Karpas-422 (cell line): Measurements from ENCODE around the gene RHNO1. TPM values are rescaled to one million over a fixed set of nuclear protein-coding genes. Genes with fewer than 3 reads are reported as not detected.
"Not testable (repeated sequence)": the region's sequence is repeated elsewhere in the genome, so short reads cannot be mapped to it uniquely, and the experiment has no call there.

Experiments
- DNase-seq: peaks from one replicate; pipeline ENCODE4 v3.0.0-alpha.2; 2015
- H2AFZ ChIP-seq: fragments of 200-600 bp; sonication (generic); 2 replicates; pipeline ENCODE4 v1.6.1; 2014; ENCODE audit warnings: antibody characterized with exemption, low read length, mixed read lengths
- H3K27ac ChIP-seq: fragments of 200-600 bp; sonication (generic); 2 replicates; pipeline ENCODE4 v1.5.1; 2014; ENCODE audit warnings: mild to moderate bottlenecking, low read length, moderate library complexity
- H3K27me3 ChIP-seq: fragments of 200-600 bp; sonication (generic); 2 replicates; pipeline ENCODE4 v1.6.1; 2014; ENCODE audit warnings: low read length, mixed read lengths
- H3K36me3 ChIP-seq: fragments of 200-600 bp; sonication (generic); 2 replicates; pipeline ENCODE4 v1.6.1; 2014; ENCODE audit warnings: low read length, mixed read lengths; ENCODE audit not compliant: insufficient read depth
- H3K4me1 ChIP-seq: fragments of 200-600 bp; sonication (generic); 2 replicates; pipeline ENCODE4 v1.6.1; 2014; ENCODE audit warnings: mild to moderate bottlenecking, low read length, mixed read lengths
- H3K4me2 ChIP-seq: fragments of 200-600 bp; sonication (generic); 2 replicates; pipeline ENCODE4 v1.6.1; 2014; ENCODE audit warnings: low read length, low read depth, mild to moderate bottlenecking; ENCODE audit not compliant: poor library complexity, severe bottlenecking
- H3K4me3 ChIP-seq: fragments of 200-600 bp; sonication (generic); 2 replicates; pipeline ENCODE4 v1.5.1; 2014; ENCODE audit warnings: mild to moderate bottlenecking, antibody characterized with exemption, low read length, mixed read lengths
- H3K79me2 ChIP-seq: fragments of 200-600 bp; sonication (generic); 2 replicates; pipeline ENCODE4 v1.6.1; 2014; ENCODE audit warnings: mild to moderate bottlenecking, low read length, mixed read lengths
- H3K9ac ChIP-seq: fragments of 200-600 bp; sonication (generic); 2 replicates; pipeline ENCODE4 v1.6.0; 2014; ENCODE audit warnings: low read length
- H3K9me2 ChIP-seq: fragments of 200-600 bp; sonication (generic), shearing (Covaris generic); replicated peaks from 2 replicates; pipeline ENCODE4 v1.6.0; 2014; ENCODE audit warnings: mild to moderate bottlenecking, low read length, moderate library complexity; ENCODE audit not compliant: insufficient read depth
- H3K9me3 ChIP-seq: fragments of 300-700, 200-600 bp; sonication (generic); 2 replicates; pipeline ENCODE4 v1.6.1; 2014; ENCODE audit warnings: low read length, mixed read lengths
- H4K20me1 ChIP-seq: fragments of 200-600 bp; sonication (generic); 2 replicates; pipeline ENCODE4 v1.6.1; 2014; ENCODE audit warnings: mild to moderate bottlenecking, antibody characterized with exemption, low read length, low read depth; ENCODE audit not compliant: insufficient read depth
- total RNA-seq: library from RNA; depleted of rRNA; stranded (reverse); fragments of >200 nt; shearing (Covaris generic); gene quantifications from 2 replicates; pipeline ENCODE4 v1.2.3, GENCODE V29; 2014; ENCODE audit warnings: low replicate concordance

Gene RHNO1
- total RNA-seq, 1 experiment from 2014 or later = 45.6 TPM

DNA sequence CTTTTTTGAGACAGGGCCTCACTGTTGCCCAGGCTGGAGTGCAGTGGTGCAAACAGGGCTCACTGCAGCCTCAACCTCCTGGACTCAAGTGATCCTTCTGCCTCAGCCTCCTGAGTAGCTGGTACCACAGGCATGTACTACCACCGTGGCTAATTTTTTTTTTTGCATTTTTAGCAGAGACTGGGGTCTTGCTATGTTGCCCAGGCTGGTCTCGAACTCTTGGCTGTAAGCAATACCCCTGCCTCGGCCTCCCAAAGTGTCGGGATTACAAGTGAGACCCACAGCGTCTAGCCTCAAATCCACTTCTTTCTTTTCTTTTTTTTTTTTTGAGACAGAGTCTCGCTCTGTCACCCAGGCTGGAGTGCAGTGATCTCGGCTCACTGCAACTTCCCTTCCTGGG, 13.6 kb upstream of the RHNO1 start:
- not testable (repeated sequence) for H3K27me3 ChIP-seq, H3K4me2 ChIP-seq, H3K9me2 ChIP-seq, DNase-seq, H2AFZ ChIP-seq, H3K27ac ChIP-seq, H4K20me1 ChIP-seq, H3K9ac ChIP-seq, H3K4me3 ChIP-seq, H3K4me1 ChIP-seq, H3K79me2 ChIP-seq, H3K9me3 ChIP-seq
- peaks cover 34% of the 10 kb centered on the region for H3K36me3 ChIP-seq

GRCh38 chr12:2864198-2864597, 12.8 kb upstream of the RHNO1 start:
- H3K4me1 ChIP-seq = no peaks in the 10 kb centered on the region
- H3K27ac ChIP-seq = no peak overlapping the region
- H3K36me3 ChIP-seq = peaks cover 34% of the 10 kb centered on the region
- H3K9me3 ChIP-seq = no peaks in the 10 kb centered on the region
- no peaks in the 10 kb centered on the region for H3K79me2 ChIP-seq
- H2AFZ ChIP-seq = no peak overlapping the region
- no peaks in the 10 kb centered on the region for H3K27me3 ChIP-seq
- H3K4me2 ChIP-seq = no peak overlapping the region
- H3K9me2 ChIP-seq = no peaks in the 10 kb centered on the region
- no peak overlapping the region for H3K9ac ChIP-seq
- peak; percentile 36 for DNase-seq
- H3K4me3 ChIP-seq = no peak overlapping the region
- no peaks in the 10 kb centered on the region for H4K20me1 ChIP-seq

DNA sequence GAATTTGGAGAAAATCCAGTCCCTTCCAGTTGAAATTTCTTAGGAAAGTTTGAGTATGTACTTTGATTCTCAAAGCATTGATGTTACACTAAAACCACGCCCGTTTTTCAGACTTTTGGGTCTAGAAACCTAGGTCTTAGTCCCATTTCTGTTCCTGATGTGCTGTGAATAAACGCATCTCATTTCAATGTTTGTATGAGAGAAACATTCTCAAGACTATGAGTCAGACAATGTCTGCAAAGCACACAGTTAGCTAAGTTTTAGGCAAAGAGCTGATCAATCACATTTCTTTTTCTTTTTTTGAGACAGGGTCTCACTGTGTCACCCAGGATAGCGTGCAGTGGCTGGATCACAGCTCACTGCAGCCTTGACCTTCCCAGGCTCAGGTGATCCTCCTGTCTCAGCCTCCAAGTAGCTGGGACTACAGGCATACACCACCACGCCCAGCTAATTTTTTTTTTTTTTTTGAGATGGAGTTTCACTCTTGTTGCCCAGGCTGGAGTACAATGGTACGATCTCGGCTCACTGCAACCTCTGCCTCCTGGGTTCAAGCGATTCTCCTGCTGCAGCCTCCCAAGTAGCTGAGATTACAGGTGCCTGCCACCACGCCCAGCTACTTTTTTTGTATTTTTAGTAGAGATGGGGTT, 7.9 kb upstream of the RHNO1 start:
- not testable (repeated sequence) for H3K27ac ChIP-seq, H3K27me3 ChIP-seq, H3K4me1 ChIP-seq, H4K20me1 ChIP-seq, H2AFZ ChIP-seq, DNase-seq, H3K4me2 ChIP-seq, H3K9me2 ChIP-seq, H3K9ac ChIP-seq, H3K9me3 ChIP-seq, H3K4me3 ChIP-seq
- peaks cover 33% of the 10 kb centered on the region; the same call in 1 of the 2 replicates for H3K36me3 ChIP-seq
- peaks cover 28% of the 10 kb centered on the region for H3K79me2 ChIP-seq

- peaks cover 90% of the 10 kb centered on the region for H3K79me2 ChIP-seq
- H3K4me3 ChIP-seq = peak overlapping the region; percentile 75
- no peaks in the 10 kb centered on the region for H3K27me3 ChIP-seq
- peak overlapping the region; percentile 10; the same call in 1 of the 2 replicates for H2AFZ ChIP-seq
- DNase-seq = peak; percentile 72
- peaks cover 20% of the 10 kb centered on the region; the same call in 1 of the 2 replicates for H3K36me3 ChIP-seq
- no peaks in the 10 kb centered on the region; the same call in 1 of the 2 replicates for H4K20me1 ChIP-seq
- H3K4me2 ChIP-seq = peak overlapping the region; percentile 96
- no peaks in the 10 kb centered on the region for H3K9me2 ChIP-seq
- H3K9ac ChIP-seq = peak overlapping the region; percentile 82
- H3K9me3 ChIP-seq = no peaks in the 10 kb centered on the region
- H3K27ac ChIP-seq = peak overlapping the region; percentile 84
- H3K4me1 ChIP-seq = peaks cover 24% of the 10 kb centered on the region
Measured at GRCh38 chr12:2876431-2877046, 484 bp upstream of the RHNO1 start.

- Histone ChIP-seq H4K20me1 (no peaks in the 10 kb centered on the region; the same call in 1 of the 2 replicates), H3K79me2 (peaks cover 87% of the 10 kb centered on the region), H3K4me3 (peak overlapping the region; percentile 75), H2AFZ (no peak overlapping the region), H3K27me3 (no peaks in the 10 kb centered on the region), H3K9ac (peak overlapping the region; percentile 82), H3K4me1 (peaks cover 24% of the 10 kb centered on the region), H3K9me3 (no peaks in the 10 kb centered on the region), H3K36me3 (peaks cover 12% of the 10 kb centered on the region; the same call in 1 of the 2 replicates), H3K9me2 (no peaks in the 10 kb centered on the region), H3K27ac (peak overlapping the region; percentile 84), H3K4me2 (peak overlapping the region; percentile 96)
- DNase-seq = peak; percentile 87
Measured at GRCh38 chr12:2877953-2878732, 1.1 kb downstream of the RHNO1 start.

DNA sequence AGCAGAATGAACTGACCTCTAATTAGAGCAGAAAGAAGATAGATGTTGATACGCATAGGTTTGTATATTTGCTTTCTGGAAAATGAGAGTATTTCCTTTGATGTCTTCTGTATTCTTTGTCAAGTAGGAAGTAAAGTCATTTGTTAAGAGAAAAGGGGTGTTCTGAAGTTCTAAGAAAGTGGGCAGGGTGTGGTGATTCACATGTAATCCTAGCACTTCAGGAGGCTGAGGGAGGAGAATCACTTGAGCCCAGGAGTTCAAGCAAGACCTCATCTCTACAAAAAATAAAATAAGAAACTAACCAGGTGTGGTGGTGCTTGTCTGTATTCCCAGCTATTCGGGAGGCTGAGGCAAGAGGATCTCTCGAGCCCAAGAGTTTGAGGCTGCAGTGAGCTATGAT, 2.8 kb downstream of the RHNO1 start:
- H4K20me1 ChIP-seq = no peaks in the 10 kb centered on the region; the same call in 1 of the 2 replicates
- no peak overlapping the region for H3K4me2 ChIP-seq
- peaks cover 27% of the 10 kb centered on the region for H3K4me1 ChIP-seq
- no peaks in the 10 kb centered on the region for H3K27me3 ChIP-seq
- no peaks in the 10 kb centered on the region for H3K9me3 ChIP-seq
- H3K9me2 ChIP-seq = no peaks in the 10 kb centered on the region
- H3K9ac ChIP-seq = no peak overlapping the region
- H3K27ac ChIP-seq = no peak overlapping the region
- DNase-seq = no peak
- no peak overlapping the region for H2AFZ ChIP-seq
- H3K36me3 ChIP-seq = peaks cover 5% of the 10 kb centered on the region; the same call in 1 of the 2 replicates
- no peak overlapping the region for H3K4me3 ChIP-seq
- H3K79me2 ChIP-seq = peaks cover 71% of the 10 kb centered on the region

DNA sequence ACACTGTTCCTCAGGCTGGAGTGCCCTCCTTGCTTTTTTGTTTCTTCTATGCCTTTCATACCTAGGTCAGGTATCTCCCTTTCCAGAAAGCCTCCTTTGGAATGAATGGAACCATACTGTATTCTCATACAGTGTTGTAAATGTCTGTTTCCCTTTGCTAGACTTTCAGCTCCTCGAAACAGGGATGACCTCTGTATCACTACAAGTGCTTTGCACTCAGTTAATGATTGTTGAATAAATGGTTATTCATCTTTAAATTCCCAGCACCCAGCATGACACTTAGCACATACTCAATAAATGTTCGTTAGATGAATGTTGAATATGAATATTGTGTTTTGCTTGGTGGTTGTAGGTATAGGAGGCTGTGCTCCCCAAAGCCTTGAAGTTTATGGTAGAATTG, 7.8 kb downstream of the RHNO1 start:
- H3K4me2 ChIP-seq = no peak overlapping the region
- H3K36me3 ChIP-seq = peaks cover 15% of the 10 kb centered on the region
- H3K27me3 ChIP-seq = no peaks in the 10 kb centered on the region
- H3K79me2 ChIP-seq = peaks cover 25% of the 10 kb centered on the region
- no peak for DNase-seq
- H2AFZ ChIP-seq = no peak overlapping the region
- no peak overlapping the region for H3K9ac ChIP-seq
- peaks cover 7% of the 10 kb centered on the region for H3K4me1 ChIP-seq
- H3K9me2 ChIP-seq = no peaks in the 10 kb centered on the region
- H3K9me3 ChIP-seq = no peaks in the 10 kb centered on the region
- H3K4me3 ChIP-seq = no peak overlapping the region
- H4K20me1 ChIP-seq = no peaks in the 10 kb centered on the region
- H3K27ac ChIP-seq = peak overlapping the region; percentile 9; the same call in 1 of the 2 replicates
